GM12878 (cell line): ENCODE measurements around the gene PARM1. TPM values are rescaled to one million over a fixed set of nuclear protein-coding genes. Genes with fewer than 3 reads are reported as not detected.

Source experiments
- ATAC-seq: fragments of 200-7000 bp; cut with Tn5 transposase; 3 replicates; pipeline ENCODE4 v1.9.1; 2020; ENCODE audit warnings: mild to moderate bottlenecking, moderate library complexity
- BruUV-seq: library from RNA; stranded (reverse); fragments of 400-500 nt; replicated peaks from 2 replicates; lab custom pipeline; 2021; lab: Mats Ljungman, UMichigan
- CTCF ChIA-PET: fragments of 300-600 bp; sonication (Branson Sonifier 250); formaldehyde crosslinking; extraction: SDS; loops from one replicate; lab custom pipeline; 2021; ENCODE audit warnings: inconsistent platforms; lab: Yijun Ruan, JAX
- POLR2A ChIA-PET: fragments of 350-600 bp; formaldehyde crosslinking; extraction: SDS; loops from one replicate; lab custom pipeline; 2021; ENCODE audit warnings: inconsistent platforms; lab: Charles Lee
- RAD21 ChIA-PET: fragments of 300-600 bp; sonication (Branson Sonifier 250); formaldehyde crosslinking; loops from one replicate; lab custom pipeline; 2023; ENCODE audit warnings: antibody characterized with exemption; ENCODE audit not compliant: unreplicated experiment; lab: Charles Lee
- SMC1A ChIA-PET: fragments of 300-600 bp; sonication (Branson Sonifier 250); formaldehyde crosslinking; loops from one replicate; lab custom pipeline; 2023; ENCODE audit not compliant: unreplicated experiment, uncharacterized antibody; lab: Charles Lee
- DNase-seq: peaks from one replicate; pipeline ENCODE4 v3.0.0-alpha.2; 2011; ENCODE audit warnings: low read depth, low spot score
- FAIRE-seq: peaks from 3 replicates; lab custom pipeline; 2011; peaks lifted over from hg19 to GRCh38; lab: Jason Lieb, UNC
- H2AFZ ChIP-seq: 2 replicates; pipeline ENCODE4 v1.6.0; 2011; ENCODE audit warnings: low read depth, low read length, control low read depth; ENCODE audit not compliant: control insufficient read depth
- H3K27ac ChIP-seq: 2 replicates; pipeline ENCODE4 v1.5.1; 2011; ENCODE audit warnings: control low read depth; ENCODE audit not compliant: control insufficient read depth, insufficient read depth
- H3K27me3 ChIP-seq, 2 experiments: replicated peaks in 1 of 2; 2 replicates each; pipeline versions ENCODE4 v1.6.0 to v1.6.1; 2011; ENCODE audit warnings: low read length in 1 of 2; ENCODE audit not compliant: control insufficient read depth in 2 of 2, insufficient read depth in 2 of 2
- H3K36me3 ChIP-seq, 2 experiments: 2 replicates each; pipeline ENCODE4 v1.5.1; 2011; ENCODE audit warnings: low read length in 1 of 2; ENCODE audit not compliant: control insufficient read depth in 2 of 2, insufficient read depth in 2 of 2
- H3K4me1 ChIP-seq: 2 replicates; pipeline ENCODE4 v1.6.1; 2011; ENCODE audit warnings: mild to moderate bottlenecking, low read length, moderate library complexity, mixed read lengths; ENCODE audit not compliant: control insufficient read depth, insufficient read depth
- H3K4me2 ChIP-seq: 2 replicates; pipeline ENCODE4 v1.6.0; 2011; ENCODE audit warnings: control low read depth; ENCODE audit not compliant: control insufficient read depth, insufficient read depth
- H3K4me3 ChIP-seq: fragments of 200-600 bp; sonication (generic); 2 replicates; pipeline ENCODE4 v1.5.1; 2016
- H3K79me2 ChIP-seq: 2 replicates; pipeline ENCODE4 v1.6.0; 2011; ENCODE audit warnings: low read length; ENCODE audit not compliant: control insufficient read depth, insufficient read depth
- H3K9ac ChIP-seq: 2 replicates; pipeline ENCODE4 v1.8.0; 2011; ENCODE audit warnings: low read length, control low read depth, mixed read lengths; ENCODE audit not compliant: control insufficient read depth, insufficient read depth
- H3K9me3 ChIP-seq: replicated peaks from 3 replicates; pipeline ENCODE4 v1.5.1; 2011; ENCODE audit warnings: mild to moderate bottlenecking, low read length; ENCODE audit not compliant: control insufficient read depth, insufficient read depth
- H4K20me1 ChIP-seq: 2 replicates; pipeline ENCODE4 v1.6.0; 2011; ENCODE audit not compliant: control insufficient read depth, insufficient read depth
- BRCA1 ChIP-seq: IDR thresholded peaks from 2 replicates; pipeline ENCODE4 v1.6.1; 2011; ENCODE audit warnings: low read depth, low read length, improper control_type of control experiment
- EED ChIP-seq: sonication (generic); IDR thresholded peaks from 2 replicates; pipeline ENCODE4 v1.6.1; 2016; ENCODE audit warnings: antibody characterized with exemption, low read depth
- EGR1 ChIP-seq, 2 experiments: IDR thresholded peaks; 1 replicate in 1 of 2; 2 replicates in 1 of 2; pipeline ENCODE4 v1.6.1; 2011 to 2012; ENCODE audit warnings: low read depth in 2 of 2, low read length in 2 of 2, borderline replicate concordance in 1 of 2, mild to moderate bottlenecking in 1 of 2, moderate library complexity in 1 of 2
- ESRRA ChIP-seq: IDR thresholded peaks from 2 replicates; pipeline ENCODE4 v1.6.1; 2012; ENCODE audit warnings: mild to moderate bottlenecking, low read length, improper control_type of control experiment
- IKZF2 ChIP-seq, 2 experiments: fragments of 450-650 bp; IDR thresholded peaks; 2 replicates each; pipeline ENCODE4 v1.6.1; 2017; ENCODE audit warnings: mild to moderate bottlenecking in 2 of 2, moderate library complexity in 2 of 2
- IRF4 ChIP-seq: IDR thresholded peaks from 2 replicates; pipeline ENCODE4 v1.6.1; 2011; ENCODE audit warnings: low read depth, low read length
- JUNB ChIP-seq: IDR thresholded peaks from 2 replicates; pipeline ENCODE4 v1.6.1; 2016; ENCODE audit warnings: antibody characterized with exemption, mild to moderate bottlenecking
- PML ChIP-seq: IDR thresholded peaks from 2 replicates; pipeline ENCODE4 v1.6.1; 2012; ENCODE audit warnings: low read length, inconsistent platforms
- POLR2AphosphoS2 ChIP-seq: IDR thresholded peaks from 2 replicates; pipeline ENCODE4 v1.6.1; 2011; ENCODE audit warnings: low read depth, mild to moderate bottlenecking, low read length, improper control_type of control experiment, moderate library complexity
- SMARCA5 ChIP-seq: fragments of 450-650 bp; IDR thresholded peaks from 2 replicates; pipeline ENCODE4 v1.6.1; 2017; ENCODE audit warnings: mild to moderate bottlenecking
- STAT1 ChIP-seq: fragments of 450-650 bp; conservative IDR thresholded peaks from 2 replicates; pipeline ENCODE4 v1.6.1; 2014; ENCODE audit warnings: antibody characterized with exemption, mild to moderate bottlenecking
- TCF7 ChIP-seq: IDR thresholded peaks from 2 replicates; pipeline ENCODE4 v1.6.1; 2014; ENCODE audit warnings: antibody characterized with exemption, borderline replicate concordance
- ZNF217 ChIP-seq: fragments of 450-650 bp; IDR thresholded peaks from 2 replicates; pipeline ENCODE4 v1.6.1; 2017; ENCODE audit warnings: antibody characterized with exemption, mild to moderate bottlenecking
- WGBS: methylation state at CpG from one replicate; pipeline ENCODE4 v1.1.6; 2016; ENCODE audit warnings: low lambda C conversion rate; ENCODE audit not compliant: insufficient replicate concordance, insufficient coverage; ENCODE audit errors: missing lambda C conversion rate; 5-methylcytosine and 5-hydroxymethylcytosine counted together
- in situ Hi-C: fragments of 300-500 bp; cut with MboI; formaldehyde crosslinking; loops from 9 replicates; pipeline ENCODE4 v1.14.3; 2018; ENCODE audit warnings: mixed read lengths
- intact Hi-C: fragments of 100-400 bp; cut with micrococcal nuclease; formaldehyde crosslinking; loops from one replicate; pipeline ENCODE4 v1.14.2; 2022; ENCODE audit not compliant: unreplicated experiment
- polyA plus RNA-seq, 11 experiments: library from polyadenylated mRNA; depleted of rRNA in 4 of 11; unstranded in 6 of 11; stranded (reverse) in 5 of 11; fragments of >200 nt; fragmentation: Nextera tagmentation in 4 of 11; fragmentation: Illumina TruSeq in 1 of 11; extraction: Ambion mirVana in 4 of 11; extraction: Trizol in 1 of 11; gene quantifications; 1 replicate in 1 of 11; 2 replicates in 10 of 11; pipeline versions ENCODE4 v1.2.1 to v1.2.3, GENCODE V29; 2011 to 2016; ENCODE audit warnings: inconsistent platforms in 2 of 11, missing spikeins in 2 of 11, low read depth in 1 of 11
- total RNA-seq, 4 experiments: library from RNA; depleted of rRNA in 3 of 4; stranded (reverse); fragments of >200 nt in 3 of 4; fragmentation: Illumina TruSeq in 1 of 4; extraction: Trizol in 1 of 4; gene quantifications; 2 replicates each; pipeline versions ENCODE4 v1.2.1 to v1.2.3, GENCODE V29; 2013 to 2021
- TF ChIP-seq, protein P1 (sequence below): IDR thresholded peaks from 2 replicates; pipeline ENCODE4 v1.6.1; 2011; ENCODE audit warnings: borderline replicate concordance, low read depth, mild to moderate bottlenecking, moderate library complexity, low read length; ENCODE audit not compliant: insufficient read depth, poor library complexity, severe bottlenecking
- TF ChIP-seq, protein P2 (sequence below): fragments of 150-350 bp; IDR thresholded peaks from 2 replicates; pipeline ENCODE4 v1.6.1; 2016; ENCODE audit warnings: low read depth, low read length
- TF ChIP-seq, protein P3 (sequence below): fragments of 450-650 bp; formaldehyde crosslinking; IDR thresholded peaks from 2 replicates; pipeline ENCODE4 v1.4.0; 2022; ENCODE audit warnings: mild to moderate bottlenecking, moderate library complexity

Gene PARM1
- total and polyA plus RNA-seq, 10 of the 15 experiments (the other 5 are each of a cell fraction or from before 2014, with no cell fraction given): 13.9 to 56.2 (median 41.3) TPM

DNA sequence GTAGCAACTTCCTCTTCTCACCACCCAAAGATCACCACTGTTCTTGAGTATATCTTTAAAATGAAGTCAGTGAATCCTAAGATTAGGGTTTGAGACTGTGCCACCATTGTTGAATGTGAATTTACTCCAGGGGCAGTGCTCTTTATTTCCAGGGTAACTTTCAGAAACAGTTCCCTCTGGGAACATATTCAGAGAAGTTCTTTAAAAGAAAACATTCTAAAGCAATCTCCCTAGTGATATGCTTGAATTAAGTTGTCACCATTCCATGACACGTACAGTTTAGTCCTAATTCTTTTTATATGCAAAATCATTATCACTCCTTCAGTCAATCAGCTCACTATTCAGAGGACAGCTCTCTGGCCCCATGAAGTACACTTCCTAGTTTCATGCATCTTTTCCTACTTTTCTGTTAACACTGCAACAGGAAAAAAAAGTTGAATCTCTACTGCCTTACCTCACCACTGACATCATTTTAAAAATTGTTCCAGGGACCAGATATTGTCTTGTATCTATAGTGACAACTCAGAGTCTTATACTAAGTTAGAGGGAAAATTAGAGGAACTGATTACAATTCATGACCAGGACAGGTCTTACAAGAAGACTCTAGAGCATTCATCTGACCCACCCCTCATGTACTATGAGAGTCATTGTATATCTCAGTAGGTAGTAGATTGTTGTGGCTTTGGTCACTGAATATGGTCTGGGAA lies 49.8 kb downstream of the PARM1 start:
- H3K4me1 ChIP-seq: no peaks in the 10 kb centered on the region
- SMC1A ChIA-PET: no interaction called here
- POLR2A ChIA-PET: no interaction called here
- no peak for DNase-seq
- H3K27ac ChIP-seq: no peak overlapping the region
- in situ Hi-C loops (no loop called here), intact Hi-C loops (no loop called here)
- H2AFZ ChIP-seq: no peak overlapping the region
- no peak overlapping the region for H3K9ac ChIP-seq
- ATAC-seq: peak; percentile 40
- no TSS peak for BruUV-seq
- no peak for TF ChIP-seq IKZF2 (IDR thresholded peaks at IDR 0.05)
- TF ChIP-seq BRCA1: no peak
- no peak for TF ChIP-seq JUNB
- TF ChIP-seq ESRRA: no peak
- TF ChIP-seq, protein P1, sequence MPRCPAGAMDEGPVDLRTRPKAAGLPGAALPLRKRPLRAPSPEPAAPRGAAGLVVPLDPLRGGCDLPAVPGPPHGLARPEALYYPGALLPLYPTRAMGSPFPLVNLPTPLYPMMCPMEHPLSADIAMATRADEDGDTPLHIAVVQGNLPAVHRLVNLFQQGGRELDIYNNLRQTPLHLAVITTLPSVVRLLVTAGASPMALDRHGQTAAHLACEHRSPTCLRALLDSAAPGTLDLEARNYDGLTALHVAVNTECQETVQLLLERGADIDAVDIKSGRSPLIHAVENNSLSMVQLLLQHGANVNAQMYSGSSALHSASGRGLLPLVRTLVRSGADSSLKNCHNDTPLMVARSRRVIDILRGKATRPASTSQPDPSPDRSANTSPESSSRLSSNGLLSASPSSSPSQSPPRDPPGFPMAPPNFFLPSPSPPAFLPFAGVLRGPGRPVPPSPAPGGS: no peak
- no peak for TF ChIP-seq ZNF217
- no peak for TF ChIP-seq STAT1
- TF ChIP-seq EED: no peak
- TF ChIP-seq IRF4: no peak
- TF ChIP-seq TCF7: no peak
- no peak for TF ChIP-seq PML
- TF ChIP-seq, protein P2, sequence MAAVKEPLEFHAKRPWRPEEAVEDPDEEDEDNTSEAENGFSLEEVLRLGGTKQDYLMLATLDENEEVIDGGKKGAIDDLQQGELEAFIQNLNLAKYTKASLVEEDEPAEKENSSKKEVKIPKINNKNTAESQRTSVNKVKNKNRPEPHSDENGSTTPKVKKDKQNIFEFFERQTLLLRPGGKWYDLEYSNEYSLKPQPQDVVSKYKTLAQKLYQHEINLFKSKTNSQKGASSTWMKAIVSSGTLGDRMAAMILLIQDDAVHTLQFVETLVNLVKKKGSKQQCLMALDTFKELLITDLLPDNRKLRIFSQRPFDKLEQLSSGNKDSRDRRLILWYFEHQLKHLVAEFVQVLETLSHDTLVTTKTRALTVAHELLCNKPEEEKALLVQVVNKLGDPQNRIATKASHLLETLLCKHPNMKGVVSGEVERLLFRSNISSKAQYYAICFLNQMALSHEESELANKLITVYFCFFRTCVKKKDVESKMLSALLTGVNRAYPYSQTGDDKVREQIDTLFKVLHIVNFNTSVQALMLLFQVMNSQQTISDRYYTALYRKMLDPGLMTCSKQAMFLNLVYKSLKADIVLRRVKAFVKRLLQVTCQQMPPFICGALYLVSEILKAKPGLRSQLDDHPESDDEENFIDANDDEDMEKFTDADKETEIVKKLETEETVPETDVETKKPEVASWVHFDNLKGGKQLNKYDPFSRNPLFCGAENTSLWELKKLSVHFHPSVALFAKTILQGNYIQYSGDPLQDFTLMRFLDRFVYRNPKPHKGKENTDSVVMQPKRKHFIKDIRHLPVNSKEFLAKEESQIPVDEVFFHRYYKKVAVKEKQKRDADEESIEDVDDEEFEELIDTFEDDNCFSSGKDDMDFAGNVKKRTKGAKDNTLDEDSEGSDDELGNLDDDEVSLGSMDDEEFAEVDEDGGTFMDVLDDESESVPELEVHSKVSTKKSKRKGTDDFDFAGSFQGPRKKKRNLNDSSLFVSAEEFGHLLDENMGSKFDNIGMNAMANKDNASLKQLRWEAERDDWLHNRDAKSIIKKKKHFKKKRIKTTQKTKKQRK: no peak
- TF ChIP-seq, protein P3, sequence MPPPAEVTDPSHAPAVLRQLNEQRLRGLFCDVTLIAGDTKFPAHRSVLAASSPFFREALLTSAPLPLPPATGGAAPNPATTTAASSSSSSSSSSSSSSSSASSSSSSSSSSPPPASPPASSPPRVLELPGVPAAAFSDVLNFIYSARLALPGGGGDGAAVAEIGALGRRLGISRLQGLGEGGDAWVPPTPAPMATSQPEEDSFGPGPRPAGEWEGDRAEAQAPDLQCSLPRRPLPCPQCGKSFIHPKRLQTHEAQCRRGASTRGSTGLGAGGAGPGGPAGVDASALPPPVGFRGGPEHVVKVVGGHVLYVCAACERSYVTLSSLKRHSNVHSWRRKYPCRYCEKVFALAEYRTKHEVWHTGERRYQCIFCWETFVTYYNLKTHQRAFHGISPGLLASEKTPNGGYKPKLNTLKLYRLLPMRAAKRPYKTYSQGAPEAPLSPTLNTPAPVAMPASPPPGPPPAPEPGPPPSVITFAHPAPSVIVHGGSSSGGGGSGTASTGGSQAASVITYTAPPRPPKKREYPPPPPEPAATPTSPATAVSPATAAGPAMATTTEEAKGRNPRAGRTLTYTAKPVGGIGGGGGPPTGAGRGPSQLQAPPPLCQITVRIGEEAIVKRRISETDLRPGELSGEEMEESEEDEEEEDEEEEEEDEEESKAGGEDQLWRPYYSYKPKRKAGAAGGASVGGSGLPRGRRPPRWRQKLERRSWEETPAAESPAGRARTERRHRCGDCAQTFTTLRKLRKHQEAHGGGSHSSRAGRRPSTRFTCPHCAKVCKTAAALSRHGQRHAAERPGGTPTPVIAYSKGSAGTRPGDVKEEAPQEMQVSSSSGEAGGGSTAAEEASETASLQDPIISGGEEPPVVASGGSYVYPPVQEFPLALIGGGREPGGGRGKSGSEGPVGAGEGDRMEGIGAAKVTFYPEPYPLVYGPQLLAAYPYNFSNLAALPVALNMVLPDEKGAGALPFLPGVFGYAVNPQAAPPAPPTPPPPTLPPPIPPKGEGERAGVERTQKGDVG (CRISPR knock-in tag): no peak
- no peak for TF ChIP-seq EGR1 (IDR thresholded peaks at IDR 0.05; ENCODE audit: borderline replicate concordance in 1 of 2, low read depth in 2 of 2, low read length in 2 of 2)
- TF ChIP-seq SMARCA5: no peak
- TF ChIP-seq POLR2AphosphoS2: no peak
- FAIRE-seq: no peak
- H3K4me2 ChIP-seq: no peak overlapping the region
- WGBS: 47% methylated on average over 1 of the region's 1 CpG
- peaks cover 1% of the 10 kb centered on the region; the same call in 2 of the 3 replicates for H3K9me3 ChIP-seq
- H3K4me3 ChIP-seq: no peak overlapping the region
- no peaks in the 10 kb centered on the region for H3K36me3 ChIP-seq
- RAD21 ChIA-PET: no interaction called here
- no peaks in the 10 kb centered on the region for H3K79me2 ChIP-seq
- H4K20me1 ChIP-seq: no peaks in the 10 kb centered on the region
- CTCF ChIA-PET: no interaction called here
- H3K27me3 ChIP-seq: no peaks in the 10 kb centered on the region
